Kidney epithelial cell (primary cell): ENCODE results near the gene SLC25A40. TPM values are rescaled to one million over a fixed set of nuclear protein-coding genes. Genes with fewer than 3 reads are reported as not detected.
"Not testable (repeated sequence)": the region's sequence is repeated elsewhere in the genome, so short reads cannot be mapped to it uniquely, and the experiment has no call there.

Experiments used
- DNase-seq: peaks from one replicate; pipeline ENCODE4 v3.0.0-alpha.2; 2010; ENCODE audit warnings: low read depth
- H3K27me3 ChIP-seq: 2 replicates; pipeline ENCODE4 v1.6.0; 2011; ENCODE audit warnings: low read length; ENCODE audit not compliant: control insufficient read depth, insufficient read depth
- H3K36me3 ChIP-seq: 2 replicates; pipeline ENCODE4 v1.5.1; 2011; ENCODE audit warnings: low read length; ENCODE audit not compliant: control insufficient read depth, insufficient read depth
- H3K4me3 ChIP-seq: 2 replicates; pipeline ENCODE4 v1.5.1; 2011; ENCODE audit warnings: low read depth, mild to moderate bottlenecking, control low read depth, low read length
- total RNA-seq: library from RNA; depleted of rRNA; stranded (reverse); fragments of >200 nt; gene quantifications from 2 replicates; pipeline ENCODE4 v1.2.3, GENCODE V29; 2015
- TF ChIP-seq, protein P1 (sequence below): IDR thresholded peaks from 2 replicates; pipeline ENCODE4 v1.5.1; 2011; ENCODE audit warnings: mild to moderate bottlenecking, moderate library complexity, low read length, control low read depth, inconsistent platforms; ENCODE audit not compliant: insufficient read depth, poor library complexity, severe bottlenecking

Gene SLC25A40
- total RNA-seq, 1 donor from 2014 or later, result 10.5 TPM

DNA sequence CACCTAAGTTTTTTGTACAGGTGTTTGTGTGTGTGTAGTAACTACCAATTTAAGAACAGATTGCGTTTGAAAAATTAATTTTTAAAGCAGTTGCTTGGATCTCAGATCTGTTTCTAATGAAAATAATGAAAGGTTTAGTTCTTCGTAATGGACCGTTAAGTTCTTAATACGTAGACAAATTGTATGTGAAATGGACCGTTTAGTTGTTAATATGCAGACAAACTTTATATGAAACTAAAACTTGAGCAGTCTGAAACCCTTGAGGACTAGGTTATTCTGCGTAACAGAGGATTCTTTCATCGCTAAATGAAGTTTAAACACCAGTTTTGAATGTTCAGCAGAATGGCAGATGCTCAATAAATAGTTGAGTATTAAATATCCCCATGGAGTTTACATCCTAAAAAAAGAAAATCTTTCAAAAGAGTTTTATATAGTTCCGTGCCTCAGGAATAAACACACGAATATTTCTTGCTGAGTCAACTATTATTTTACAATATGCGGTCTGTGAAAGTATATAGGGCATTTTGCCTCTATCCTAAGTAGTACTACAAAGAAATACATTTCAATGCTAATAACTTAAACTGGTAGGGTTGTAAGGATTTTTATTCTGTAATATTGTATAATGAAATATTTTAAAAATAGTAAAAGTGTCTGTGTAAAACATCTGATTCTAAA is 1.3 kb upstream of the SLC25A40 start:
- DNase-seq, result no peak
- Histone ChIP-seq H3K4me3 (peak overlapping the region; percentile 54), H3K27me3 (no peaks in the 10 kb centered on the region), H3K36me3 (no peaks in the 10 kb centered on the region)
- TF ChIP-seq, protein P1, sequence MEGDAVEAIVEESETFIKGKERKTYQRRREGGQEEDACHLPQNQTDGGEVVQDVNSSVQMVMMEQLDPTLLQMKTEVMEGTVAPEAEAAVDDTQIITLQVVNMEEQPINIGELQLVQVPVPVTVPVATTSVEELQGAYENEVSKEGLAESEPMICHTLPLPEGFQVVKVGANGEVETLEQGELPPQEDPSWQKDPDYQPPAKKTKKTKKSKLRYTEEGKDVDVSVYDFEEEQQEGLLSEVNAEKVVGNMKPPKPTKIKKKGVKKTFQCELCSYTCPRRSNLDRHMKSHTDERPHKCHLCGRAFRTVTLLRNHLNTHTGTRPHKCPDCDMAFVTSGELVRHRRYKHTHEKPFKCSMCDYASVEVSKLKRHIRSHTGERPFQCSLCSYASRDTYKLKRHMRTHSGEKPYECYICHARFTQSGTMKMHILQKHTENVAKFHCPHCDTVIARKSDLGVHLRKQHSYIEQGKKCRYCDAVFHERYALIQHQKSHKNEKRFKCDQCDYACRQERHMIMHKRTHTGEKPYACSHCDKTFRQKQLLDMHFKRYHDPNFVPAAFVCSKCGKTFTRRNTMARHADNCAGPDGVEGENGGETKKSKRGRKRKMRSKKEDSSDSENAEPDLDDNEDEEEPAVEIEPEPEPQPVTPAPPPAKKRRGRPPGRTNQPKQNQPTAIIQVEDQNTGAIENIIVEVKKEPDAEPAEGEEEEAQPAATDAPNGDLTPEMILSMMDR, result no peak

DNA sequence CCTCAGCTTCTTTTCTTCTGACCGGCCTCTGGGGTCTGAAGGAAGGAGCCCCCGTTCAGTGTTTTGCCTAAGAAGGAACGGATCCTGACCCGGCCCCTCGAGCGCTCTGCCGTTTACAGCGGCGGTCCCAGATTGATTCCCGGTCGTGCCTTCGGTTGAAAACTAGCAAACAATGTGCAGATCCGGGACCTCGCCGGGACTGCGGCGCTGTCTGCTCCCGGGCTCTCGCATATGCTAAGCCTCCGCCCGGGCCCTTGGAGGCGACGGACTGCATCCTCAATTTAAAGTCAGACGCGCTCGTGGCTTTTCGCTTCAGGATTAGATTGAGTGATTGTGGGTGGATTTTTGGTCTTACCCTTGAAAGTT is 692 bp upstream of the SLC25A40 start:
- DNase-seq, result no peak
- no peaks in the 10 kb centered on the region for H3K27me3 ChIP-seq
- TF ChIP-seq, protein P1, result no peak
- H3K4me3 ChIP-seq, result peak overlapping the region; percentile 54
- no peaks in the 10 kb centered on the region for H3K36me3 ChIP-seq

DNA sequence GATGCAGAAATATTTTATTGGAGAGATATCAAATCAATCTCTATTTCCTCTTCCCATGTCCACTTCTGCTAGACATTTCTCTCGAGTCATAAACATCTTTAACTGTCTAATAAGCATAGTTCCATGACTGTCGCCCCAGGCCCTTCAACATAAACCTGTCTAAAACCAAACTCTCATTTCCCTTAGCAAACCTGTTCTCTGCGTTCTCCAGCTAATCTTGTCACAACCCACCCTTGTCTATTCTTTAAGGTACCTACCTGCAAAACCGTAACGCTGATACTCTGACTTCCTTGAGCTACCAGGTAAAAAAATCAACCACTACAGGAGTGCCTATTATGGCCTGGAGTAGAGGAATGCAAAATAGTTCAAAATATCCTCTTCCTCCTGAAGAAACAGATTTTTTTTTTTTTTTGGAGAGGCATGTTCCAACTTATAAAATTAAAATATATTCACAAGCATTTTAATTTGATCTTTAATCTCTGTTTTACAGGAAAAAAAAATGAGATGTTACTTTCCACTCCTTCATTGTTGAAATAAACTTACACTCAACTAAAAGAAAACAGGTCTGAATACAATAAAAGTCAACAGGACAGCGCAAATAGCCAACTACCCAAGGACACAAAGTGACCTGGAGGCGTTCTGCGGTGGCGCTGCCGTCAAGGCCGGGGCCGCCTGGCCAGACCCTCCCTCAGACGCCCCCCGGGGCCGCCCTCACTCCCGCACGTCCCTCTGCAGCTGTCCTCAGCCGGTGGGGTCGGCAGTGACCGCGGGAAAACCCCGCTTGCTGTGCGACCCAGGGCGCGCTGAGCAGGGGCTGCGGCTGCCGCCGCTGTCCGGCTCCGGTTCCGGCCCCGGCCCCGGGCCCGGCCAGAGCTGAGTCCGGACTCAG is 765 bp downstream of the SLC25A40 start:
- DNase-seq, result no peak
- Histone ChIP-seq H3K36me3 (no peaks in the 10 kb centered on the region), H3K4me3 (peak overlapping the region; percentile 54), H3K27me3 (no peaks in the 10 kb centered on the region)
- TF ChIP-seq, protein P1, result no peak

GRCh38 chr7:87874066-87874465 is 2.1 kb downstream of the SLC25A40 start:
- Histone ChIP-seq H3K27me3 (no peaks in the 10 kb centered on the region), H3K4me3 (no peak overlapping the region), H3K36me3 (no peaks in the 10 kb centered on the region)
- TF ChIP-seq, protein P1, result no peak
- DNase-seq, result no peak

- not testable (repeated sequence) for DNase-seq, H3K27me3 ChIP-seq, H3K36me3 ChIP-seq, H3K4me3 ChIP-seq
Observed at GRCh38 chr7:87873328-87873727, 2.8 kb downstream of the SLC25A40 start.

DNA sequence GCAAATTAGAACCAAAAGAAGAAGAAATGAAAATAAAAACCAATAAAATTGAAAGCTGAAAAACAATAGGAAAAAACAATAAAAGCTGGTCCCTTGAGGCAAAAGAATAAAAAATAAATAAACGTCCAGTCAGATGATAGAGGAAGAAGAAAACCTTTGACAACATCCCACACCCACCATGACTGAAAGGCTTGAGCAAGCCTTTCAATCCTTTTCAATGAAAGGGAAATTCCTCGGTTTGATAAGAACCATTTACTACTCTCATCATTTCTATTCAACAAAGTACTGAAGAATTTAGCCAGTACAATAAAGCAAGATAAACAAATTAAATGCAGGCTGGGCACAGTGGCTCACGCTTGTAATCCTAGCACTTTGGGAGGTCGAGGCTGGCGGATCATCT is 3.8 kb downstream of the SLC25A40 start:
- no peaks in the 10 kb centered on the region for H3K27me3 ChIP-seq
- TF ChIP-seq, protein P1, result no peak
- no peak for DNase-seq
- no peak overlapping the region for H3K4me3 ChIP-seq
- H3K36me3 ChIP-seq, result no peaks in the 10 kb centered on the region
